Natural killer cell (primary cell): Measurements from ENCODE around the gene WBP1. TPM values are rescaled to one million over a fixed set of nuclear protein-coding genes. Genes with fewer than 3 reads are reported as not detected.
A peak's percentile ranks its signal among the peaks of the same experiment; 100 is the strongest.

Source experiments
- ATAC-seq, 3 donors: fragments of 150-1000 bp in 2 of 3; fragments of 200-7000 bp in 1 of 3; cut with Tn5 transposase; 1 replicate in 1 of 3; 2 replicates in 2 of 3; pipeline ENCODE4 v1.10.0; 2021; ENCODE audit warnings: mild to moderate bottlenecking in 2 of 3, moderate library complexity in 2 of 3
- DNase-seq, 2 donors: peaks; one replicate each; pipeline versions ENCODE4 v3.0.0 to v3.0.0-alpha.2; 2013 to 2021; ENCODE audit warnings: mixed read lengths in 1 of 2
- H3K27ac ChIP-seq: one replicate; pipeline ENCODE4 v1.5.1; 2013; ENCODE audit warnings: mild to moderate bottlenecking, low read length
- H3K27me3 ChIP-seq: one replicate; pipeline ENCODE4 v1.6.1; 2013; ENCODE audit warnings: low read length; ENCODE audit not compliant: control insufficient read depth, insufficient read depth
- H3K36me3 ChIP-seq: one replicate; pipeline ENCODE4 v1.6.1; 2013; ENCODE audit warnings: low read length; ENCODE audit not compliant: control insufficient read depth, insufficient read depth
- H3K4me1 ChIP-seq: one replicate; pipeline ENCODE4 v1.6.1; 2013; ENCODE audit warnings: low read length; ENCODE audit not compliant: control insufficient read depth, insufficient read depth
- H3K4me3 ChIP-seq: one replicate; pipeline ENCODE4 v1.5.1; 2013; ENCODE audit warnings: low read length
- H3K9me3 ChIP-seq: one replicate; pipeline ENCODE4 v1.6.1; 2013; ENCODE audit warnings: low read length; ENCODE audit not compliant: control insufficient read depth, insufficient read depth
- H3K27ac Mint-ChIP-seq, 2 donors: one replicate each; pipeline ENCODE4 v1.8.0; 2022; ENCODE audit warnings: mild to moderate bottlenecking in 2 of 2, mixed read lengths in 2 of 2, moderate library complexity in 1 of 2
- H3K27me3 Mint-ChIP-seq, 2 donors: one replicate each; pipeline ENCODE4 v1.8.0; 2022; ENCODE audit warnings: low read depth in 2 of 2, mixed read lengths in 2 of 2
- H3K36me3 Mint-ChIP-seq: one replicate; pipeline ENCODE4 v1.8.0; 2022; ENCODE audit warnings: mixed read lengths
- H3K4me1 Mint-ChIP-seq, 2 donors: one replicate each; pipeline ENCODE4 v1.8.0; 2022; ENCODE audit warnings: mixed read lengths in 2 of 2
- H3K4me3 Mint-ChIP-seq: one replicate; pipeline ENCODE4 v1.8.0; 2022; ENCODE audit warnings: mild to moderate bottlenecking, moderate library complexity, mixed read lengths
- H3K9me3 Mint-ChIP-seq, 2 donors: one replicate each; pipeline ENCODE4 v1.8.0; 2022; ENCODE audit warnings: mixed read lengths in 2 of 2
- WGBS: methylation state at CpG from one replicate; pipeline ENCODE4 v1.1.7; 2013; ENCODE audit warnings: missing lambda C conversion rate; ENCODE audit not compliant: insufficient coverage; 5-methylcytosine and 5-hydroxymethylcytosine counted together
- intact Hi-C: fragments of 100-400 bp; cut with micrococcal nuclease; formaldehyde crosslinking; loops from one replicate; pipeline ENCODE4 v1.14.2; 2022
- total RNA-seq, 4 donors: library from RNA; stranded (reverse); fragments of 120-200 nt in 1 of 4; gene quantifications; one replicate each; pipeline versions ENCODE4 v1.2.3 to v1.2.4, GENCODE V29; 2013 to 2022
- TF ChIP-seq, protein P1 (sequence below): fragments of 200-600 bp; IDR thresholded peaks from one replicate; pipeline ENCODE4 v1.8.0; 2022; ENCODE audit warnings: antibody characterized with exemption

Gene WBP1
- total RNA-seq, 3 donors from 2014 or later (not counting 1 experiment from before 2014, with no cell fraction given): 65.1 to 68.3 (median 65.4) TPM

DNA sequence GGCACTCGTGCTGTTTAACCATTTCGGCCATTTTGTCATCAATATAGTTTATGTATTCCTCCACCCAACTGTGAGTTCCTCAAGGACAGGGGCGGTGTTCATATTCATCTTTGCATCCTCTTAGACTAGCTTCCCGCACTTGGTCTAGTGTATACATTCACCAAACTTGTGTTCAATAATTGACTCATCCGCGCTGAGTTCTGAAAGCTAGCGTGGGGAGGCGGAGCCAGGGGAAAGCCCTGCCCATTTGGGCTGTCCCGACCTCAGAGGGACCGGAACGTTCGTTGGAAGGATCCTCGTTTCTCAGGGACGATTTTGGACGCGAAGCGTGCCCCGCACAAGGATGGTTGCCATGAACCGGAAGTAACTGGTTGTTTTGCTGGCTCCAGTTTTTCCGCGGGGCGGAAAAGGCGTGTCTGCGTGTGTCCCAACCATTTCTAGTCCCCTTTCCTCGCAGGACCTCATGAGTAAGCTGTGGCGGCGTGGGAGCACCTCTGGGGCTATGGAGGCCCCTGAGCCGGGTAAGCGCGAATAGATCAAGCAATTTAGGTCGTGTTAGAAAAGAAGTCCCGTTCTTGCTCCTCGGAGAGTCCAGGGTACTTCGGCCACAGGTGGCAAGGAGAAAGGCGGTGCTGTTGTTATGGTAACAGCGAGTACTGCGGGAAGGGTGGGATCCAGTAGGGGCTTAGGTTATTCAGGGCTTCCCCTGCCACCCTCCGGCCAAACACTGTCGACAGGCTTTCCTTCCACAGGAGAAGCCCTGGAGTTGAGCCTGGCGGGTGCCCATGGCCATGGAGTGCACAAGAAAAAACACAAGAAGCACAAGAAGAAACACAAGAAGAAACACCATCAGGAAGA is 3.4 kb upstream of the WBP1 start, which contains the start of gene INO80B:
Gene INO80B, plus strand, starts transcription at position 434 of the 858 bp plus-strand sequence. Its CDS starts 30 bp downstream, at position 464.
- intact Hi-C loops: loop anchor here (1.0 to 10.0 kb wide), 6 partner anchors 10 to 1220 kb away; partner anchors contain the start of genes AUP1, CCT7, HTRA2 and MOGS
- peak; percentile 97 to 100 for DNase-seq
- TF ChIP-seq, protein P1, sequence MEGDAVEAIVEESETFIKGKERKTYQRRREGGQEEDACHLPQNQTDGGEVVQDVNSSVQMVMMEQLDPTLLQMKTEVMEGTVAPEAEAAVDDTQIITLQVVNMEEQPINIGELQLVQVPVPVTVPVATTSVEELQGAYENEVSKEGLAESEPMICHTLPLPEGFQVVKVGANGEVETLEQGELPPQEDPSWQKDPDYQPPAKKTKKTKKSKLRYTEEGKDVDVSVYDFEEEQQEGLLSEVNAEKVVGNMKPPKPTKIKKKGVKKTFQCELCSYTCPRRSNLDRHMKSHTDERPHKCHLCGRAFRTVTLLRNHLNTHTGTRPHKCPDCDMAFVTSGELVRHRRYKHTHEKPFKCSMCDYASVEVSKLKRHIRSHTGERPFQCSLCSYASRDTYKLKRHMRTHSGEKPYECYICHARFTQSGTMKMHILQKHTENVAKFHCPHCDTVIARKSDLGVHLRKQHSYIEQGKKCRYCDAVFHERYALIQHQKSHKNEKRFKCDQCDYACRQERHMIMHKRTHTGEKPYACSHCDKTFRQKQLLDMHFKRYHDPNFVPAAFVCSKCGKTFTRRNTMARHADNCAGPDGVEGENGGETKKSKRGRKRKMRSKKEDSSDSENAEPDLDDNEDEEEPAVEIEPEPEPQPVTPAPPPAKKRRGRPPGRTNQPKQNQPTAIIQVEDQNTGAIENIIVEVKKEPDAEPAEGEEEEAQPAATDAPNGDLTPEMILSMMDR: no peak
- Mint-ChIP-seq H3K4me1 (peaks cover 69 to 71% of the 10 kb centered on the region in 2 donors), H3K36me3 (no peaks in the 10 kb centered on the region), H3K27me3 (no peaks in the 10 kb centered on the region), H3K9me3 (no peaks in the 10 kb centered on the region), H3K27ac (peak within 1 kb of the TSS; percentile 98 to 99), H3K4me3 (peak within 1 kb of the TSS; percentile 98)
- H3K4me3 ChIP-seq: peak within 1 kb of the TSS; percentile 53
- peak within 1 kb of the TSS; percentile 42 for H3K27ac ChIP-seq
- H3K36me3 ChIP-seq: no peaks in the 10 kb centered on the region
- H3K9me3 ChIP-seq: no peaks in the 10 kb centered on the region
- ATAC-seq: peak; percentile 47 to 70 (median 56)
- H3K27me3 ChIP-seq: no peaks in the 10 kb centered on the region
- under 1% methylated on average over 40 of the region's 40 CpGs for WGBS
- H3K4me1 ChIP-seq: peaks cover 58% of the 10 kb centered on the region

DNA sequence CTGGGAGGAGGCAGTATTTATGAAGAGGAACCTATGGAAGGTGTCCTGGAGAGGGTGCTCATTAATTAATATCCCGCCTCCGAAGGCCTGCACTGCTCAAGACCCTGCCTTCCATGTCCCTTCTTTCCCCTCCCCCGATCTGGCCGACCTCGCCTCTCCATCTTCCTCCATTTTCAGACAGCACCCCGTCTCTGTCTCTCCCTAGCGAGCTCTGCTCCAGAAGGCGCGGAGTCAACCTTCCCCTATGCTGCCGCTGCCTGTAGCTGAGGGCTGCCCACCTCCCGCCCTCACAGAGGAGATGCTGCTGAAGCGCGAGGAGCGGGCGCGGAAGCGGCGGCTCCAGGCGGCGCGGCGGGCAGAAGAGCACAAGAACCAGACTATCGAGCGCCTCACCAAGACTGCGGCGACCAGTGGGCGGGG is 1.1 kb upstream of the WBP1 start:
- ATAC-seq: no peak
- WGBS: under 1% methylated on average over 27 of the region's 27 CpGs
- H3K9me3 ChIP-seq: no peaks in the 10 kb centered on the region
- peaks cover 49% of the 10 kb centered on the region for H3K4me1 ChIP-seq
- Mint-ChIP-seq H3K9me3 (no peaks in the 10 kb centered on the region), H3K27me3 (no peaks in the 10 kb centered on the region), H3K4me3 (peak overlapping the region; percentile 98), H3K36me3 (no peaks in the 10 kb centered on the region), H3K27ac (peak overlapping the region; percentile 98 to 99), H3K4me1 (peaks cover 68 to 85% of the 10 kb centered on the region in 2 donors)
- peaks cover 3% of the 10 kb centered on the region for H3K36me3 ChIP-seq
- intact Hi-C loops: loop anchor here (5.0 to 10.0 kb wide), 2 partner anchors 720 to 1222 kb away; partner anchors contain the start of genes CCT7, PRADC1 and TPRKB
- DNase-seq: no peak
- TF ChIP-seq, protein P1: no peak
- no peaks in the 10 kb centered on the region for H3K27me3 ChIP-seq
- H3K27ac ChIP-seq: peak overlapping the region; percentile 99
- peak overlapping the region; percentile 89 for H3K4me3 ChIP-seq

DNA sequence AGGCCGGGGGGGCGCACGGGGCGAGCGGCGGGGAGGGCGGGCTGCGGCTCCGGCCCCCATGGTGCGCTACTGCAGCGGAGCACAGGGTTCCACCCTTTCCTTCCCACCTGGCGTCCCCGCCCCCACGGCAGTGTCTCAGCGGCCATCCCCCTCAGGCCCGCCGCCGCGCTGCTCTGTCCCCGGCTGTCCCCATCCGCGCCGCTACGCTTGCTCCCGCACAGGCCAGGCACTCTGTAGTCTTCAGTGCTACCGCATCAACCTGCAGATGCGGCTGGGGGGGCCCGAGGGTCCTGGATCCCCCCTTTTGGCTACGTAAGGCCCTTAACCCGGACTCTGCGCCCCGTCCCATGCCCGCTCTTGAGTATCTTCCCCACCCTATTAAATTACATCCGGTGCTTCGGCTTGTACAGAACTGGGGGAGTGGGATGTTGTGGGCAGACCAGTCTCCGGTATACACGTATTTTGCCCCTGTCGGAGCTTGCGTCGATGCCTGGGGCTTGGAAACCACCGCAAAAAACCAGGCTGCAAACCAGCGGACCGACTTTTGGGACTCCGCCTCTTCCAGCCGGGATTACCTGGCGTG is 598 bp upstream of the WBP1 start:
- H3K9me3 ChIP-seq: no peaks in the 10 kb centered on the region
- peaks cover 8% of the 10 kb centered on the region for H3K36me3 ChIP-seq
- Mint-ChIP-seq H3K4me3 (peak overlapping the region; percentile 98), H3K9me3 (no peaks in the 10 kb centered on the region), H3K4me1 (peaks cover 63 to 80% of the 10 kb centered on the region in 2 donors), H3K36me3 (no peaks in the 10 kb centered on the region), H3K27me3 (no peaks in the 10 kb centered on the region), H3K27ac (peak overlapping the region; percentile 98 to 99)
- H3K4me3 ChIP-seq: peak overlapping the region; percentile 89
- under 1% methylated on average over 43 of the region's 46 CpGs for WGBS
- H3K4me1 ChIP-seq: peaks cover 44% of the 10 kb centered on the region
- peak; percentile 81 to 89 for DNase-seq
- TF ChIP-seq, protein P1: no peak
- H3K27ac ChIP-seq: peak overlapping the region; percentile 99
- no peaks in the 10 kb centered on the region for H3K27me3 ChIP-seq
- intact Hi-C loops: loop anchor here (1.0 to 10.0 kb wide), 6 partner anchors 15 to 1223 kb away; partner anchors contain the start of genes C2orf81, CCT7, MRPL53 and PCGF1
- ATAC-seq: peak; percentile 37 to 62 (median 51)
